OCI-LY7 (cell line): Measurements from ENCODE around the gene PHF1. TPM values are rescaled to one million over a fixed set of nuclear protein-coding genes. Genes with fewer than 3 reads are reported as not detected.

Source experiments
- BruUV-seq: library from RNA; stranded (reverse); fragments of 400-500 nt; replicated peaks from 2 replicates; lab custom pipeline; 2021; lab: Mats Ljungman, UMichigan
- CTCF ChIA-PET: fragments of 300-600 bp; sonication (Branson Sonifier 250); formaldehyde crosslinking; loops from one replicate; lab custom pipeline; 2022; ENCODE audit warnings: antibody characterized with exemption; ENCODE audit not compliant: unreplicated experiment; lab: Charles Lee
- POLR2A ChIA-PET: fragments of 300-600 bp; sonication (Branson Sonifier 250); formaldehyde crosslinking; loops from one replicate; lab custom pipeline; 2022; ENCODE audit warnings: antibody characterized with exemption; lab: Charles Lee
- DNase-seq: peaks from one replicate; pipeline ENCODE4 v3.0.0-alpha.2; 2015; ENCODE audit warnings: low spot score
- H2AFZ ChIP-seq: fragments of 200-600 bp; sonication (generic), shearing (Covaris generic); 2 replicates; pipeline ENCODE4 v1.6.1; 2014; ENCODE audit warnings: mild to moderate bottlenecking, antibody characterized with exemption, low read length, moderate library complexity
- H3K27ac ChIP-seq: fragments of 200-600 bp; sonication (generic); 2 replicates; pipeline ENCODE4 v1.5.1; 2014; ENCODE audit warnings: mixed run types, low read depth, mild to moderate bottlenecking, moderate library complexity, low read length, inconsistent platforms; ENCODE audit not compliant: poor library complexity, severe bottlenecking
- H3K36me3 ChIP-seq: fragments of 200-600 bp; sonication (generic); 2 replicates; pipeline ENCODE4 v1.6.1; 2014; ENCODE audit warnings: mild to moderate bottlenecking, antibody characterized with exemption, low read length, moderate library complexity, mixed read lengths; ENCODE audit not compliant: insufficient read depth
- H3K4me1 ChIP-seq: fragments of 200-600 bp; sonication (generic); 2 replicates; pipeline ENCODE4 v1.5.1; 2014; ENCODE audit warnings: mild to moderate bottlenecking, low read length; ENCODE audit not compliant: insufficient read depth, poor library complexity, severe bottlenecking
- H3K4me2 ChIP-seq: fragments of 200-600 bp; sonication (generic); 2 replicates; pipeline ENCODE4 v1.6.1; 2014; ENCODE audit warnings: mild to moderate bottlenecking, low read length
- H3K4me3 ChIP-seq: fragments of 200-600 bp; sonication (generic); 2 replicates; pipeline ENCODE4 v1.5.1; 2014; ENCODE audit warnings: mild to moderate bottlenecking, low read depth, low read length; ENCODE audit not compliant: poor library complexity, severe bottlenecking
- H3K79me2 ChIP-seq: fragments of 200-600 bp; sonication (generic); 2 replicates; pipeline ENCODE4 v1.6.1; 2016; ENCODE audit warnings: low read depth, mild to moderate bottlenecking, low read length, moderate library complexity, mixed read lengths; ENCODE audit not compliant: insufficient read depth
- H3K9me2 ChIP-seq: fragments of 200-600 bp; sonication (generic); 2 replicates; pipeline ENCODE4 v1.6.1; 2016; ENCODE audit warnings: mild to moderate bottlenecking, low read length, mixed read lengths; ENCODE audit not compliant: insufficient read depth
- H3K9me3 ChIP-seq: fragments of 200-600 bp; sonication (generic); 2 replicates; pipeline ENCODE4 v1.6.1; 2014; ENCODE audit warnings: mild to moderate bottlenecking, mixed run types, low read length, mixed read lengths
- H4K20me1 ChIP-seq: fragments of 200-600 bp; sonication (generic); 2 replicates; pipeline ENCODE4 v1.6.1; 2014; ENCODE audit warnings: mild to moderate bottlenecking, antibody characterized with exemption, low read length, moderate library complexity, mixed read lengths; ENCODE audit not compliant: insufficient read depth
- CTCF ChIP-seq: fragments of 200-600 bp; sonication (generic); conservative IDR thresholded peaks from 2 replicates; pipeline ENCODE4 v1.5.1; 2014; ENCODE audit warnings: mild to moderate bottlenecking, antibody characterized with exemption, low read length, moderate library complexity, mixed read lengths
- EZH2phosphoT487 ChIP-seq: fragments of 200-600 bp; sonication (generic); IDR thresholded peaks from 2 replicates; pipeline ENCODE4 v1.6.1; 2018; ENCODE audit warnings: low read depth, borderline replicate concordance, mild to moderate bottlenecking, mixed run types, antibody characterized with exemption, low read length, moderate library complexity, mixed read lengths
- intact Hi-C: fragments of 100-400 bp; cut with micrococcal nuclease; formaldehyde crosslinking; loops from one replicate; pipeline ENCODE4 v1.10.0; 2022; ENCODE audit not compliant: unreplicated experiment
- total RNA-seq, 2 experiments: library from RNA; depleted of rRNA in 1 of 2; stranded (reverse); fragments of >200 nt in 1 of 2; shearing (Covaris generic) in 1 of 2; gene quantifications; 2 replicates each; pipeline ENCODE4 v1.2.3, GENCODE V29; 2014 to 2022

The PHF1 gene
- total RNA-seq, 2 experiments from 2014 or later = 19.9 to 30.2 TPM

DNA sequence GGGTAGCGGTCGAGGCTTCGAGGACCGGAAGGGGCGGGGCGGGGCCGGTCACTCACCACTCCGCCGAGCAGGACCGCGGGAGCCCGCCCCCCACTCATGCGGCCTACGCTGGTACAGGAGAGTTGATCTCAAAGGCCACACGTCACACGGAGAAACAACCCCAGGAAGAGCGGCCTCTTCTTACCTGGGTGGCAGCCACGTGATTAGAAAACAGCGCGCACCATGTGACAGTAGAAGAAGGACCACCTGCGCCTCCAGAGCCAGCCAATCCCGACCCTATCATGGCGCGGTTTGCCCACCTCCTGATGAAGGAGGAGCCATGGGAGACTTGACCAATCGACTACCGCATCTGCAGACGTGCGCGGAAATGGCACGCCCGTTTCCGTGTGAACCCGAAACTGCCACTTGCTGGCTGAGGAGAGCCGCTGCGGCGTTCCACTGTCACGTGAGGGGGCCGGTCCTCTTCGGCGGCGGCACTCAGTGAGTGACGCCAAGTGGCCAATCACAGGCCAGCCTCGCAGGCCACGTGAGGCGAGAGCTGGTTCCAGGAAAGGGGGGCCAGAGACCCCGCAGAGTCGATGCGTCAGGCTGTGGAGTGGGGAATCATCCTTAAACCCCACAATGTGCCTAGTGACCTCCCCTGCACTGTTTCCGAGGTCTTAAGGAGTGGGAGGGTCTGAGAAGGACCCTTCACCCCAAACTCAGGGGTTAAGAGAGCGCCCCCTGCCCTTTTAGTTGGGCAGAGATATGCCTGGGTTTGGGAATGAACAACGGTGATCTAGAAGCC is 7.3 kb downstream of the PHF1 start, which contains the start of gene CUTA:
CUTA (minus strand) TSS at position 205 of the 787 bp plus-strand sequence; CDS start at position 98, 107 bp downstream.
- H2AFZ ChIP-seq = peak within 1 kb of the TSS; percentile 71; the same call in 1 of the 2 replicates
- peaks cover 6% of the 10 kb centered on the region; the same call in 1 of the 2 replicates for H4K20me1 ChIP-seq
- H3K79me2 ChIP-seq = peaks cover 21% of the 10 kb centered on the region; the same call in 1 of the 2 replicates
- TF ChIP-seq CTCF (peak; percentile 80), EZH2phosphoT487 (no peak)
- ChIA-PET CTCF (interaction anchor here (0.6 to 1.4 kb wide), 3 partner anchors 13 to 100 kb away, joined by 3 to 4 read pairs (median 3); partner anchors contain the start of gene ZBTB22), POLR2A (interaction anchor here (0.6 to 1.6 kb wide), 6 partner anchors 11 to 141 kb away, joined by 3 to 4 read pairs (median 4); partner anchors contain the start of genes B3GALT4 and ZBTB22)
- H3K4me2 ChIP-seq = peak within 1 kb of the TSS; percentile 98
- H3K9me2 ChIP-seq = no peaks in the 10 kb centered on the region
- peak within 1 kb of the TSS; percentile 77 for H3K4me3 ChIP-seq
- H3K9me3 ChIP-seq = no peaks in the 10 kb centered on the region
- peak; percentile 100 for DNase-seq
- H3K4me1 ChIP-seq = peaks cover 56% of the 10 kb centered on the region
- BruUV-seq = no TSS peak
- intact Hi-C loops = loop anchor here (1.0 to 10.0 kb wide), 4 partner anchors 13 to 213 kb away; partner anchors contain the start of genes HSD17B8, KIFC1, RING1 and RXRB
- peak within 1 kb of the TSS; percentile 76 for H3K27ac ChIP-seq
- H3K36me3 ChIP-seq = peaks cover 34% of the 10 kb centered on the region

DNA sequence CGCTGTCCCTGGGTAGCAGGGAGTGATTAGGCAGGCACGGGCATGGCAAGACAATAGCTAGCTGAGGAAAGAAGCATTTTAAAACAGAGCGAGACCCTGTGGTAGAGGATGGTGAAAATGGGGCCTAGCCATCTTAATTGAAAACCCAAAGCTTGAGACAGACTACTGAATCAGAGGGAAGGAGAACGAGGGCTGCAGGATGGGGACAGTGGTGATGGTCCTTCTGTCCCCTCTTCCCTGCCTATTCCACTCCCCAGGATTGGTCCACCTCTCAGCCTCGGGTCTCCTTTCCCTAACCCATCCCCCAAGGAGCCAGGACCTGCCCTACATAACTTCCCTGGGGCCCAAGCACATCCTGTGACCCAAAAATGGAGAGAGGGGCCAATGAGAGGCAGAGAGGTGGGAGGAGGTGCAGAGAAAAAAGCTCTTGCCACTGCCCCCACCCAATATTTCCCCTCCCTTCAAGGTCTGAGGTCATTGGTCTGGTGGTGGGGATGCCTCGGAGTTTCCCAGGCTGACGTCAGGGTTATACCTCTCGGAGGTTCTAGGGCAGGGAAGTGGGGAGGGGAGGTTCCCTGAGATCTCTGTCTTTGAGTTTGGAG is 8.0 kb downstream of the PHF1 start:
- Histone ChIP-seq H3K4me3 (peak overlapping the region; percentile 67), H3K4me2 (peak overlapping the region; percentile 95), H3K9me2 (no peaks in the 10 kb centered on the region), H3K27ac (peak overlapping the region; percentile 76), H3K79me2 (peaks cover 21% of the 10 kb centered on the region; the same call in 1 of the 2 replicates), H2AFZ (peak overlapping the region; percentile 71; the same call in 1 of the 2 replicates), H3K9me3 (no peaks in the 10 kb centered on the region), H3K4me1 (peaks cover 56% of the 10 kb centered on the region), H3K36me3 (peaks cover 27% of the 10 kb centered on the region), H4K20me1 (peaks cover 6% of the 10 kb centered on the region; the same call in 1 of the 2 replicates)
- TF ChIP-seq EZH2phosphoT487 (no peak), CTCF (0 out of 2 replicates have a peak, but pooled peaks have one; percentile 4)
- TSS peak; percentile 97 for BruUV-seq
- CTCF ChIA-PET = interaction anchor here (0.6 to 1.4 kb wide), 3 partner anchors 12 to 101 kb away, joined by 3 to 4 read pairs (median 3); partner anchors contain the start of gene ZBTB22
- intact Hi-C loops = loop anchor here (1.0 to 10.0 kb wide), 4 partner anchors 13 to 214 kb away; partner anchors contain the start of genes HSD17B8, KIFC1, RING1 and RXRB
- POLR2A ChIA-PET = interaction anchor here (0.7 to 1.6 kb wide), 6 partner anchors 10 to 142 kb away, joined by 3 to 5 read pairs (median 4); partner anchors contain the start of genes B3GALT4 and ZBTB22
- no peak for DNase-seq
